H9 (cell line): ENCODE data around the gene RSAD2. TPM values are rescaled to one million over a fixed set of nuclear protein-coding genes. Genes with fewer than 3 reads are reported as not detected.

Experiments
- DNase-seq: peaks from one replicate; pipeline ENCODE4 v3.0.0-alpha.2; 2017
- H2AFZ ChIP-seq: one replicate; pipeline ENCODE4 v1.6.1; 2013; ENCODE audit warnings: mild to moderate bottlenecking, low read length, control low read depth, moderate library complexity
- H2AK5ac ChIP-seq: 2 replicates; pipeline ENCODE4 v1.6.1; 2013; ENCODE audit warnings: low read length, control low read depth, mixed read lengths; ENCODE audit not compliant: insufficient read length
- H2BK120ac ChIP-seq: one replicate; pipeline ENCODE4 v1.6.1; 2013; ENCODE audit warnings: low read depth, mild to moderate bottlenecking, low read length, control low read depth, inconsistent platforms; ENCODE audit not compliant: poor library complexity, severe bottlenecking
- H2BK12ac ChIP-seq: 2 replicates; pipeline ENCODE4 v1.6.1; 2013; ENCODE audit warnings: low read length, control low read depth, mixed read lengths, low read depth; ENCODE audit not compliant: insufficient read length
- H2BK15ac ChIP-seq: 2 replicates; pipeline ENCODE4 v1.6.1; 2013; ENCODE audit warnings: low read depth, low read length, control low read depth
- H2BK20ac ChIP-seq: one replicate; pipeline ENCODE4 v1.6.1; 2013; ENCODE audit warnings: low read depth, mild to moderate bottlenecking, low read length, control low read depth, inconsistent platforms; ENCODE audit not compliant: poor library complexity, severe bottlenecking
- H2BK5ac ChIP-seq: 2 replicates; pipeline ENCODE4 v1.6.1; 2013; ENCODE audit warnings: low read length, control low read depth, mixed read lengths; ENCODE audit not compliant: insufficient read length
- H3K14ac ChIP-seq: 2 replicates; pipeline ENCODE4 v1.6.1; 2013; ENCODE audit warnings: low read length, control low read depth; ENCODE audit not compliant: insufficient read depth
- H3K18ac ChIP-seq: 2 replicates; pipeline ENCODE4 v1.6.1; 2013; ENCODE audit warnings: low read depth, mild to moderate bottlenecking, mixed read lengths, low read length, control low read depth; ENCODE audit not compliant: insufficient read length
- H3K23ac ChIP-seq: 2 replicates; pipeline ENCODE4 v1.6.1; 2013; ENCODE audit warnings: low read length, control low read depth, mixed read lengths, low read depth; ENCODE audit not compliant: insufficient read length
- H3K23me2 ChIP-seq: 2 replicates; pipeline ENCODE4 v1.6.1; 2013; ENCODE audit warnings: low read depth, mild to moderate bottlenecking, mixed read lengths, low read length, control low read depth; ENCODE audit not compliant: insufficient read length, poor library complexity, severe bottlenecking
- H3K27ac ChIP-seq: 2 replicates; pipeline ENCODE4 v1.5.1; 2013; ENCODE audit warnings: low read length, control low read depth, mixed read lengths, low read depth; ENCODE audit not compliant: insufficient read length
- H3K27me3 ChIP-seq: 2 replicates; pipeline ENCODE4 v1.6.1; 2013; ENCODE audit warnings: low read length, control low read depth, inconsistent platforms; ENCODE audit not compliant: insufficient read depth
- H3K4ac ChIP-seq: 2 replicates; pipeline ENCODE4 v1.6.1; 2013; ENCODE audit warnings: low read depth, mild to moderate bottlenecking, control low read depth, inconsistent platforms, low read length, moderate library complexity
- H3K4me1 ChIP-seq: 2 replicates; pipeline ENCODE4 v1.6.1; 2013; ENCODE audit warnings: low read length, control low read depth, inconsistent platforms; ENCODE audit not compliant: insufficient read depth
- H3K4me2 ChIP-seq: 2 replicates; pipeline ENCODE4 v1.6.1; 2013; ENCODE audit warnings: low read length, control low read depth, mixed read lengths; ENCODE audit not compliant: insufficient read length, insufficient read depth
- H3K56ac ChIP-seq: 2 replicates; pipeline ENCODE4 v1.6.1; 2013; ENCODE audit warnings: low read depth, mild to moderate bottlenecking, mixed read lengths, low read length, control low read depth; ENCODE audit not compliant: insufficient read length
- H3K79me1 ChIP-seq: 2 replicates; pipeline ENCODE4 v1.6.1; 2013; ENCODE audit warnings: low read depth, mild to moderate bottlenecking, moderate library complexity, low read length, control low read depth, inconsistent platforms; ENCODE audit not compliant: insufficient read depth, poor library complexity, severe bottlenecking
- H3K79me2 ChIP-seq: 2 replicates; pipeline ENCODE4 v1.6.1; 2013; ENCODE audit warnings: low read length, control low read depth, inconsistent platforms; ENCODE audit not compliant: insufficient read depth
- H3K9ac ChIP-seq: 2 replicates; pipeline ENCODE4 v1.6.1; 2013; ENCODE audit warnings: low read length, control low read depth, mixed read lengths; ENCODE audit not compliant: insufficient read length; ENCODE audit errors: extremely low read depth
- H3K9me3 ChIP-seq: one replicate; pipeline ENCODE4 v1.6.1; 2013; ENCODE audit warnings: low read depth, low read length, inconsistent platforms; ENCODE audit not compliant: control insufficient read depth
- H3T11ph ChIP-seq: one replicate; pipeline ENCODE4 v1.6.1; 2013; ENCODE audit warnings: mild to moderate bottlenecking, low read length, control low read depth, inconsistent platforms
- H4K20me1 ChIP-seq: one replicate; pipeline ENCODE4 v1.6.1; 2013; ENCODE audit not compliant: control insufficient read depth, insufficient read length, insufficient read depth
- H4K5ac ChIP-seq: 2 replicates; pipeline ENCODE4 v1.6.1; 2013; ENCODE audit warnings: low read depth, mild to moderate bottlenecking, mixed read lengths, low read length, control low read depth; ENCODE audit not compliant: insufficient read length
- H4K8ac ChIP-seq: replicated peaks from 2 replicates; pipeline ENCODE4 v1.6.1; 2013; ENCODE audit warnings: low read length, control low read depth, mixed read lengths, low read depth; ENCODE audit not compliant: insufficient read length
- H4K91ac ChIP-seq: 2 replicates; pipeline ENCODE4 v1.6.1; 2013; ENCODE audit warnings: low read depth, mild to moderate bottlenecking, moderate library complexity, mixed read lengths, low read length, control low read depth; ENCODE audit not compliant: insufficient read length
- H3K27ac Mint-ChIP-seq, 3 experiments: 2 replicates in 2 of 3; 3 replicates in 1 of 3; pipeline ENCODE4 v1.8.0; 2020 to 2021; ENCODE audit warnings: mixed read lengths in 3 of 3, mild to moderate bottlenecking in 1 of 3, moderate library complexity in 1 of 3
- H3K27me3 Mint-ChIP-seq: 2 replicates; pipeline ENCODE4 v1.8.0; 2021; ENCODE audit warnings: low read depth, mild to moderate bottlenecking, moderate library complexity, mixed read lengths
- H3K36me3 Mint-ChIP-seq, 3 experiments: 2 replicates in 2 of 3; 3 replicates in 1 of 3; pipeline ENCODE4 v1.8.0; 2020 to 2021; ENCODE audit warnings: low read depth in 3 of 3, mixed read lengths in 3 of 3; ENCODE audit not compliant: insufficient read depth in 1 of 3
- H3K4me1 Mint-ChIP-seq, 2 experiments: 2 replicates each; pipeline ENCODE4 v1.8.0; 2020; ENCODE audit warnings: mixed read lengths in 2 of 2
- H3K4me3 Mint-ChIP-seq, 2 experiments: 2 replicates in 1 of 2; 3 replicates in 1 of 2; pipeline ENCODE4 v1.8.0; 2020 to 2021; ENCODE audit warnings: mild to moderate bottlenecking in 2 of 2, mixed read lengths in 2 of 2, moderate library complexity in 1 of 2
- H3K9me3 Mint-ChIP-seq, 2 experiments: 2 replicates in 1 of 2; 3 replicates in 1 of 2; pipeline ENCODE4 v1.8.0; 2020; ENCODE audit warnings: mild to moderate bottlenecking in 2 of 2, mixed read lengths in 2 of 2, moderate library complexity in 1 of 2
- CTCF ChIP-seq: fragments of 200-600 bp; sonication (generic); conservative IDR thresholded peaks from 3 replicates; pipeline ENCODE4 v1.8.0; 2021; ENCODE audit warnings: antibody characterized with exemption, mild to moderate bottlenecking
- WGBS: extraction: QIAGEN DNeasy Blood & Tissue Kit; methylation state at CpG from one replicate; pipeline ENCODE4 v1.1.7; 2013; ENCODE audit warnings: missing lambda C conversion rate, low lambda C conversion rate, mixed read lengths; ENCODE audit not compliant: insufficient read length; ENCODE audit errors: extremely low coverage; 5-methylcytosine and 5-hydroxymethylcytosine counted together
- total RNA-seq: library from RNA; stranded (reverse); gene quantifications from 2 replicates; pipeline ENCODE4 v1.2.1, GENCODE V29; 2021

The RSAD2 gene
- total RNA-seq, 1 experiment from 2014 or later = not detected

GRCh38 chr2:6924101-6924923 lies 46.7 kb downstream of the RSAD2 start:
- H4K20me1 ChIP-seq = no peaks in the 10 kb centered on the region

More at GRCh38 chr2:6924101-6924923, 46.7 kb downstream of the RSAD2 start:
- H3K4me2 ChIP-seq = no peak overlapping the region
- no peak overlapping the region for H3K14ac ChIP-seq
- no CpG with 5 or more reads among the region's 19 CpGs for WGBS
- no peak overlapping the region for H3K18ac ChIP-seq
- H3K79me2 ChIP-seq = no peaks in the 10 kb centered on the region
- H4K5ac ChIP-seq = no peak overlapping the region
- no peak overlapping the region for H3K27ac Mint-ChIP-seq
- H3K27ac ChIP-seq = no peak overlapping the region
- H3K4me3 Mint-ChIP-seq = no peak overlapping the region
- no peaks in the 10 kb centered on the region for H3K23me2 ChIP-seq
- H3T11ph ChIP-seq = no peak overlapping the region
- no peaks in the 10 kb centered on the region for H3K79me1 ChIP-seq
- TF ChIP-seq CTCF = no peak
- H2AK5ac ChIP-seq = no peak overlapping the region
- no peak for DNase-seq
- peaks cover 22% of the 10 kb centered on the region in 2 experiments for H3K4me1 Mint-ChIP-seq
- no peak overlapping the region for H4K8ac ChIP-seq
- H3K27me3 ChIP-seq = no peaks in the 10 kb centered on the region
- H2BK20ac ChIP-seq = no peak overlapping the region
- no peak overlapping the region for H2BK12ac ChIP-seq
- H3K36me3 Mint-ChIP-seq = peaks cover 2 to 9% (median 5%) of the 10 kb centered on the region in 3 experiments; a peak in 6 of 7 replicates
- no peak overlapping the region for H2AFZ ChIP-seq
- H3K4ac ChIP-seq = no peak overlapping the region
- peaks cover 2% of the 10 kb centered on the region for H3K27me3 Mint-ChIP-seq
- H3K23ac ChIP-seq = no peak overlapping the region
- H2BK120ac ChIP-seq = no peak overlapping the region
- no peaks in the 10 kb centered on the region for H3K9me3 Mint-ChIP-seq
- H2BK5ac ChIP-seq = no peak overlapping the region
- no peak overlapping the region for H4K91ac ChIP-seq
- H3K56ac ChIP-seq = no peak overlapping the region
- H3K9me3 ChIP-seq = no peaks in the 10 kb centered on the region
- no peak overlapping the region for H2BK15ac ChIP-seq
- no peak overlapping the region for H3K9ac ChIP-seq
- H3K4me1 ChIP-seq = 0 out of 2 replicates have a peak, but pooled peaks cover 2% of the 10 kb centered on the region
